GM21423 (cell line): ENCODE results near the gene ELF1.
"Not testable (repeated sequence)": the region's sequence is repeated elsewhere in the genome, so short reads cannot be mapped to it uniquely, and the experiment has no call there.

Experiments
- ATAC-seq: cut with Tn5 transposase; IDR thresholded peaks from one replicate; pipeline ENCODE4 v1.9.1; 2021; ENCODE audit warnings: mild to moderate bottlenecking, moderate library complexity; ENCODE audit not compliant: unreplicated experiment

ELF1 gene

DNA sequence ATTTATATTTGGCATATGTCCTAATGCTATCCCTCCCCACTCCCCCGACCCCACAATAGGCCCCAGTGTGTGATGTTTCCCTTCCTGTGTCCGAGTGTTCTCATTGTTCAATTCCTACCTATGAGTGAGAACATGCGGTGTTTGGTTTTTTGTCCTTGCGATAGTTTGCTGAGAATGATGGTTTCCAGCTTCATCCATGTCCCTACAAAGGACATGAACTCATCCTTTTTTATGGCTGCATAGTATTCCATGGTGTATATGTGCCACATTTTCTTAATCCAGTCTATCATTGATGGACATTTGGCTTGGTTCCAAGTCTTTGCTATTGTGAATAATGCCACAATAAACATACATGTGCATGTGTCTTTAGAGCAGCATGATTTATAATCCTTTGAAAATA, 23.3 kb upstream of the ELF1 start:
- ATAC-seq: not testable (repeated sequence)

DNA sequence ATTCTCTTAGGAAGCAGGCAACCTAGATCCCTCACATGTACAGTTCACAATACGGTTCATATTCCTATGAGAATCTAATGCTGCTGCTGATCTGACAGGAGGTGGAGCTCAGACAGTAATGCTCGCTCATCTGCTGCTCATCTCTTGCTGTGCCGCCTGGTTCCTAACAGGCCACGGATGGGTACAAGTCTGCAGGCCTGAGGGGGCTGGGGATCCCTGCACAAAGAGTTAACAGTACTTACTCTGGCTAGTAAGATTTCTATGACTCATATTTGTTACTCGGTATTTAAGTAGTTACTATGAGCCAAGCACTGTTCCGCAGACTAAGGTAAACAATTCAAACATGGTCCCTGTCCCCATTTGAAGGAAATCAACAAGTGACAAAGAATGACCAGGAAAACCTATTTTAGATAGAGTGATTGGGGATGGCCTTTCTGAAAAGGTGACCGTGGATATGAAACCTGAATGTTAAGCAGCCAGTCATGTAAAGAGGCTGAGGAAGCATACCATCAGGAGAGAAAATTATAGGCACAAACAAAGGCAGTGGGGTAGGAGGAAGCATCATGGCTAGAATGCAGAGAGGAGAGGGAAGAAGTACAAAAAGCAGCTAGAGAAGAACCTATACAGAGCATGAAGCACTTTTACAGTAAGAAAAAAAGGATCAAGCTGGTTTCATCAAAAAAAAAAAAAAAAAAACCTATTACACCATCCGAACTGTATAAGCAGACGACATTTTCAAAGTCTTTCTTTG, 21.6 kb upstream of the ELF1 start:
- ATAC-seq: no peak

GRCh38 chr13:41039746-41040145, 20.6 kb upstream of the ELF1 start:
- ATAC-seq: no peak

DNA sequence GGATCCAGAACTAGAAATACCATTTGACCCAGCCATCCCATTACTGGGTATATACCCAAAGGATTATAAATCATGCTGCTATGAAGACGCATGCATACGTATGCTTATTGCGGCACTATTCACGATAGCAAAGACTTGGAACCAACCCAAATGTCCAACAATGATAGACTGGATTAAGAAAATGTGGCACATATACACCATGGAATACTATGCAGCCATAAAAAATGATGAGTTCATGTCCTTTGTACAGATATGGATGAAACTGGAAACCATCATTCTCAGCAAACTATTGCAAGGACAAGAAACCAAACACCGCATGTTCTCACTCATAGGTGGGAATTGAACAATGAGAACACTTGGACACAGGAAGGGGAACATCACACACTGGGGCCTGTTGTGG, 17.4 kb upstream of the ELF1 start:
- not testable (repeated sequence) for ATAC-seq

GRCh38 chr13:41034881-41035280, 15.8 kb upstream of the ELF1 start:
- no peak for ATAC-seq

GRCh38 chr13:41034382-41034781, 15.3 kb upstream of the ELF1 start:
- no peak for ATAC-seq

DNA sequence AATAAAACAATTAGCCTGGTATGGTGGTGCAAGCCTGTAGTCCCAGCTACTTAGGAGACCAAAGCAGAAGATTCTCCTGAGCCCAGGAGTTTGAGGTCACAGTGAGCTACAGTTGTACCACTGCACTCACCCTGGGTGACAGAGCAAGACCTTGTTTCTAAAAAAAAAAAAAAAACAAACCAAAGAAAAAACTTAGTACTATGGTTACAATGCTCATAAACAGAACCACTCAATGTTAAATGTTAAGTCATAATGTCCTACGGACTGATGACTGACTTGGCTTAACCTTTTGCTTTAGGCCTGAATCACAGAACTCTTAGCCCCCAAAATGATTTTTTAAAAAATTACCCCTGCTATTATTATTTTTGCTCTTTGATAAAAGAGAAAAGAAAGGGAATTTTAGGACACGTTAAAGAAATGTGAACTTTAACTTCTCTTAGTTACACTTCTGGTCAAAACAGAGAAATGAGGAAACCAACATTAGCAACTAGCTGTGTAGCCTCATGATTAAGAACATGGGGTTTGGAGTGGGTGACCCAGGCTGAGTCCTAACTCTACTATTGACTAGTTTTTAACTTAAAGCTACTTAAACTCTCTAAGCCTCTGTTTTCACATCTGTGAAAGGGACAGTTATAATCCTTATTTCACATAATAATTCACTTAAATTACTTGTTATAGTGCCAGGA, 13.7 kb upstream of the ELF1 start:
- ATAC-seq: no peak

DNA sequence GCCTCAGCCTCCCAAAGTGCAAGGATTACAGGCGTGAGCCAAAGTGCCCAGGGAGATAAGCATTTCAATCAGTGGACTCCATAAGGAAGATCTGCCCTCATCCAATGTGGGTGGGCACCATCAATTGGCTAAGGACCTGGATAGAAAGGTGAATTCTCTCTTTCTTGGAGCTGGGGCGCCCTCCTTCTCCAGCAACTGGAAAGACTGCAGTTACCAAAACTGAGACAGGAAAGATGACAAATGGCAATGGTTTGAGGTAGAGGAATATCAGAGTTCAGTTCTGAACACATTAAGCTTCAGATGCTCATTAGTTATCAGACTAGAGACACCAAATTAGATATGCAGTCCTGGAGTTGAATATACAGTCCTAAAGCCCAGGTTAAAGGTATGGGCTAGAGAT, 10.5 kb upstream of the ELF1 start:
- no peak for ATAC-seq

DNA sequence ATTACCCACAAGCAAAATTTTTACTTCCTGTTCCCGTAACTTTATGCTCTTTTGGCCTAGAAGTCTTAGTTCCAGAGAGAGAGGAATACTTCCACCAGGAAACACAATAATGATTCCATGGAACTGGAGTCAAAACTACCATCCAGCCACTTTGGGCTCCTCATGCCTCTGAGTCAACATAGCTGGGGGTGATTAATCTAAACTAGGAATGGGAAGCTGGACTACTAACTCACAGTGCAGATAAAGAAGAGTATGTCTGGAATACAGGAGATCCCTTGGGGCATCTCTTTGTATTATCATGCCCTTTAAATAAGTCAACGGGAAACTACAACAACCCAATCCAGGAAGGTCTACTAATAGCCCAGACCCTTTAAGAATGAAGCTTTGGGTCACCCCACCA, 8.9 kb upstream of the ELF1 start:
- no peak for ATAC-seq

GRCh38 chr13:41026788-41027187, 7.7 kb upstream of the ELF1 start:
- ATAC-seq: no peak

DNA sequence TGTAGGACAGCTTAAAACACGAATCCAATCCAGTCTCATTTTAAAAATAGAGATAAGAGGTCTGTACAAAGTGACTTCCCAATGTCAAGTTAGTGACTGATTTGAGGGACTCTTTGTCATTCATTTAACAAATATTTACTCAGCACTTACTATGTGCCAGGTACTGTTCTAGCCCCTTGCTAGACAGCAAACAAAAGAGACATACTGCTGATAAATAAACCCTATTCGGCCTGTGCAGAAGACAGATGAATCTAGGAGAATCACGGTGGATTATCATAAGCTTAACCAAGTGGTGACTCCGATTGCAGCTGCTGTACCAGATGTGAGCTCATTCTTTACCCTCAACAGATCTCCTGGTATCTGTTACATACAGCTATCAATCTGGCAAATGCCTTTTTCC, 6.4 kb upstream of the ELF1 start:
- ATAC-seq: no peak

DNA sequence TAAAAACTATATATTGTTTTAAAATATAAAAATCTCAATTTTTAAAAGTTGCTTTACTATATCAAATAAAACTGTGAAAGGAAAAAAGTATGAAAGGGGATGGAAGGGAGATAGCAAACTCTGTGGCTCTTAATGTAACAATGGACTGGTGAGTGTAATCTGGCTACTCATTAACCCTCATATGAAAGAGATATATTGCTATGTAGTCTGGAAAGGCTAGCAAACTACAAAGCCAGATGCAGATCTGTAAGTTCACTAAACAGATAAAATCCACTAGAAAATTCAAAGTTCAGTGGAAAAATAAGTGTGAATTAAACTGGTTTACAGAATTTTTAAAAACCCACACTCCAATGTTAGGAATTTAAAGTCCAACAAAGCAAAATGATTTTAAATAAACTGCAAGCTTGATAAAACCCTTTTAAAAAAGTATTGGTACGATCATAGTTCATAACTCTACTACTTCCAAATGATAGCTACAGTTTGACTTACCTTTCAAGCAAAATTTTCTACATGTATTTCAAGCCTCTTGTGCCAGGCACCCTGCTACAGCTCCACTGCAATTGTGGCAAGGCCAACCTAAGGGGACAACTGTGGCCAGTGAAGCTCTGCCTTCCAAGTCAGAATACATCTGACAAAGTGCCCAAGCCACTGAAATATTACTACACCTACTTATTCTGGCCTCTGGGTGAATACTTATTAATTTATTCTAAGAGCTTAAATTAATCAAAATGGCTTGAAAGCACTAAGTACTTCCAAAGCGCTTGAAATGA, 647 bp upstream of the ELF1 start:
- peak; percentile 43 for ATAC-seq

DNA sequence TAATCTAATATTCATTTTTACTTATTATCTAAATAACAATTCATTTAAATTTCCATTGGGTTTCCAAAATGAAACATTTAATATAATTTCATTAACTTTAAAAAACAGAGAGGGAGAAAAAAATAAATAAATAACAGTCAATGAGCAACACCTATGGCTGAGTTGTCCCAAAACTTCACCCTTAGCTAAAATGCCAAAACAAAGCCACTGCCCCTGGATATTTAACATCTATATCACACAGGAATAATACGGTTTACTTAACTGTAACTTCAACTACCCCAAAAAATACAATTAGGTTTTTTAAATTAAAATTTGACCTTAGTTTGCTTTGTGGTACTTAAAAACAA, 541 bp downstream of the ELF1 start:
- ATAC-seq: no peak

- ATAC-seq: no peak
These were observed 1.1 kb downstream of the ELF1 start for GRCh38 chr13:41017817-41018601.

- peak; percentile 33 for ATAC-seq
These were observed 2.0 kb downstream of the ELF1 start for GRCh38 chr13:41017159-41017558.

DNA sequence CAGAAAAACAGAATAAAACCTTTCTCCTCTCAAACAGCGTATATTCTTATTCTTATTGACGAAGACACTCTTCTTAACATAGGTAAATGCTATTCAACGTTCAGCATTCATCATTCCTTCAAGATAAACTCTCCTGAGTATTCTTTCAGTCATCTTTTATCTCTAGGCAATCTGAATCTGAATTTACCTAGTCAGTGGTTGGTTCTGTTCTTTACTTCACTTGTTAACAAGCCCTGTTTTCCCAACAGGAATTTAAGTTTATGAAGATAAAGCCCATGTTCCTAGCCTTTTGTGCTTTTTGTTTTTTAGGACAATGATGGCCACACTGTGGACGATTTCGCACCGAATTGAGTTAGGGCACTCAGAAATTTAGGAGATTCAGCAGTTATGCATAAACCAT, 3.2 kb downstream of the ELF1 start:
- ATAC-seq: no peak

DNA sequence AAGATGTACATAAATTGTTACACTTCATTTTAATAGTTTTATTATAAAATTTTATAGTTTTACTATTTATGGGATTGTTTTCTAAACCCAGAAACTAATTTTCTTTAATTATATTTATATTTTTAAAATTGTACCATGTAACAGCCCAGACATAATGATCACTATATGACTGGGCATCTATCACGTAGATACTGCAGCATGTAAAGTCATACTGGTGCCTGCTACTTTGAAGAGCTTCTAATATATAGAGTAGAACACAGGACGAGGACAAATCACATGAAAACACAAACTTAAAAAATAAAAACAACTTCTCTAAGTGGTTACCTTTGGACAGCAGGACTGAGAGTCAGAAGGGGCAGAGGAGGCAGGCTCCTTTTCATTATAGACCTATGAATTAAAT, 5.3 kb downstream of the ELF1 start:
- ATAC-seq: no peak

- ATAC-seq: no peak
These were observed 6.6 kb downstream of the ELF1 start for GRCh38 chr13:41012536-41012935.

GRCh38 chr13:41011382-41011956, 7.6 kb downstream of the ELF1 start:
- ATAC-seq: no peak

DNA sequence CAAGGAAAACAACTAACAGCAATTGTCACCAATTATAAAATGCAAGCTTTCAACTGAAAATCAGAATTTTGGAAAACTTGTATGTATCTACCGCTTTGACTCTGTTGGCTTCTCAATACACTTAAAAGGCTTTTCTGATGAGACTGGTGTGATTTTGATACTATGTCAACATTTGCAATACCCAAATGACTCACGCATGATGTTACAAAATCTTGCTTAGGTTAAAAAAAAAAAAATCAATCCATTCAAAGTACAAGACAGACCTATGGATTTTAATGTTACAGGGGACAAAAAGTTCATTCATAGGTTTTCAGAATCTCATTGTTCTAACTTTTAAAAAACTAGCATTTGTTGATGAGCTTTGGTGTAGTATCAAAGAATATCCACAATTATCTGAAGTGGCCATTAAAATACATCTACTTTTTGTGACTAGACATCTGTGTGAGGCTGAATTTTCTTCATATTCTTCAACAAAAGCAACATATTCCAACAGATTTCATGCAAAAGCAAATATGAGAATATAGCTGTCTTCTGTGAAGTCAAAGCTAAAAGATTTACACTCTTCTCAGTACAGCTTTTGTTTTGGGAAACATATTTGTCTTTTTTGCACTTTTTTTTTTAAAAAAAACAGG, 10.7 kb downstream of the ELF1 start:
- ATAC-seq: no peak
